HG02884 (cell line): Measurements from ENCODE around the gene USP17L21.
"Not testable (repeated sequence)": the region's sequence is repeated elsewhere in the genome, so short reads cannot be mapped to it uniquely, and the experiment has no call there.

Experiments
- ATAC-seq: cut with Tn5 transposase; IDR thresholded peaks from one replicate; pipeline ENCODE4 v1.9.1; 2021; ENCODE audit warnings: mild to moderate bottlenecking, moderate library complexity; ENCODE audit not compliant: unreplicated experiment

The USP17L21 gene, protein sequence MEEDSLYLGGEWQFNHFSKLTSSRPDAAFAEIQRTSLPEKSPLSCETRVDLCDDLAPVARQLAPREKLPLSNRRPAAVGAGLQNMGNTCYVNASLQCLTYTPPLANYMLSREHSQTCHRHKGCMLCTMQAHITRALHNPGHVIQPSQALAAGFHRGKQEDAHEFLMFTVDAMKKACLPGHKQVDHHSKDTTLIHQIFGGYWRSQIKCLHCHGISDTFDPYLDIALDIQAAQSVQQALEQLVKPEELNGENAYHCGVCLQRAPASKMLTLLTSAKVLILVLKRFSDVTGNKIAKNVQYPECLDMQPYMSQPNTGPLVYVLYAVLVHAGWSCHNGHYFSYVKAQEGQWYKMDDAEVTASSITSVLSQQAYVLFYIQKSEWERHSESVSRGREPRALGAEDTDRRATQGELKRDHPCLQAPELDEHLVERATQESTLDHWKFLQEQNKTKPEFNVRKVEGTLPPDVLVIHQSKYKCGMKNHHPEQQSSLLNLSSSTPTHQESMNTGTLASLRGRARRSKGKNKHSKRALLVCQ

GRCh38 chr4:9262572-9262971, at the start of gene USP17L21:
Gene USP17L21, plus strand, starts transcription at chr4:9262872. Its CDS starts 0 bp downstream, at chr4:9262872.
- ATAC-seq, result not testable (repeated sequence)

DNA sequence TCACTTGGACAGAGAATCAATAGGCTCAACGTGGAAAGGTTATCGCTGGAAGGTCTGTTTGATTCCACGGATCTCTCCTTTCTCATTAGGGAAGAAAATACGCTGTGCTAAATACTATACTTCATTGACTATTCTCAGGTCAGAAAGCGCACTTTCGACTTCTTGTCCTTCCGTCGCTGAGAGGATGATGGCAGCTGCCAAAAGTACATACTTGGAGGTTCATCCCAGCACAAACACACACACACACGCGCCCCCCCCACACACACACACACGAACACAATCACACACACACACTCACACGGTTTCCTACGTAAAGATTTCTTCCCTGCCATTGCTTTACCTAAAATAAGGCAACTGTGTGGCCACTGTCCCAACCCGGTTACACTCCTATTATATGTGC, 48.0 kb upstream of the USP17L21 start:
- ATAC-seq, result not testable (repeated sequence)

DNA sequence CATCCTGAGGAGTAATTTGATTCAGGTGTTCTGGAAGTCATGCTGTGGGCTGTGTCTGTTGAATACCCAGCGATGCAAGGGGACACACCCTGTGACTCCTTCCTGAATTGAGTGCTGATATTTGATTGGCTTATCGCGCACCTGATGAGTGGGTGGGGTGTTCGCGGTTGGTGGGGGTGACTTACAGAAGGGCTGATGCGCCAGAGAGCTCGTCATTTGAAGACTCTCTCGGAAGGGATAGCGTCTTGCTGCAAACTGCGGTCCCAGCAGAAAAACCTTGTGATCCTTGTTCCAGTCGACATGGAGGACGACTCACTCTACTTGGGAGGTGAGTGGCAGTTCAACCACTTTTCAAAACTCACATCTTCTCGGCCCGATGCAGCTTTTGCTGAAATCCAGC, 47.6 kb upstream of the USP17L21 start, which contains the start of gene USP17L11:
TSS of gene USP17L11 (plus strand) at position 301 of the 400 bp plus-strand sequence. CDS start at position 301, 0 bp downstream.
- not testable (repeated sequence) for ATAC-seq

DNA sequence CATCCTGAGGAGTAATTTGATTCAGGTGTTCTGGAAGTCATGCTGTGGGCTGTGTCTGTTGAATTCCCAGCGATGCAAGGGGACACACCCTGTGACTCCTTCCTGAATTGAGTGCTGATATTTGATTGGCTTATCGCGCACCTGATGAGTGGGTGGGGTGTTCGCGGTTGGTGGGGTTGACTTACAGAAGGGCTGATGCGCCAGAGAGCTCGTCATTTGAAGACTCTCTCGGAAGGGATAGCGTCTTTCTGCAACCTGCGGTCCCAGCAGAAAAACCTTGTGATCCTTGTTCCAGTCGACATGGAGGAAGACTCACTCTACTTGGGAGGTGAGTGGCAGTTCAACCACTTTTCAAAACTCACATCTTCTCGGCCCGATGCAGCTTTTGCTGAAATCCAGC, 42.8 kb upstream of the USP17L21 start, which contains the start of gene USP17L12:
TSS of gene USP17L12 (plus strand) at position 301 of the 400 bp plus-strand sequence. CDS start at position 301, 0 bp downstream.
- not testable (repeated sequence) for ATAC-seq

DNA sequence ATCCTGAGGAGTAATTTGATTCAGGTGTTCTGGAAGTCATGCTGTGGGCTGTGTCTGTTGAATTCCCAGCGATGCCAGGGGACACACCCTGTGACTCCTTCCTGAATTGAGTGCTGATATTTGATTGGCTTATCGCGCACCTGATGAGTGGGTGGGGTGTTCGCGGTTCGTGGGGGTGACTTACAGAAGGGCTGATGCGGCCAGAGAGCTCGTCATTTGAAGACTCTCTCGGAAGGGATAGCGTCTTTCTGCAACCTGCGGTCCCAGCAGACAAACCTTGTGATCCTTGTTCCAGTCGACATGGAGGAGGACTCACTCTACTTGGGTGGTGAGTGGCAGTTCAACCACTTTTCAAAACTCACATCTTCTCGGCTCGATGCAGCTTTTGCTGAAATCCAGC, 38.1 kb upstream of the USP17L21 start, which contains the start of gene USP17L13:
TSS of gene USP17L13 (plus strand) at position 301 of the 400 bp plus-strand sequence. CDS start at position 301, 0 bp downstream.
- not testable (repeated sequence) for ATAC-seq

DNA sequence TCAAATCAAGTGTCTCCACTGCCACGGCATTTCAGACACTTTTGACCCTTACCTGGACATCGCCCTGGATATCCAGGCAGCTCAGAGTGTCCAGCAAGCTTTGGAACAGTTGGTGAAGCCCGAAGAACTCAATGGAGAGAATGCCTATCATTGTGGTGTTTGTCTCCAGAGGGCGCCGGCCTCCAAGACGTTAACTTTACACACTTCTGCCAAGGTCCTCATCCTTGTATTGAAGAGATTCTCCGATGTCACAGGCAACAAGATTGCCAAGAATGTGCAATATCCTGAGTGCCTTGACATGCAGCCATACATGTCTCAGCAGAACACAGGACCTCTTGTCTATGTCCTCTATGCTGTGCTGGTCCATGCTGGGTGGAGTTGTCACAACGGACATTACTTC, 32.4 kb upstream of the USP17L21 start:
- not testable (repeated sequence) for ATAC-seq

- ATAC-seq, result not testable (repeated sequence)
These were observed 28.6 kb upstream of the USP17L21 start, which contains the start of gene USP17L15 for GRCh38 chr4:9234085-9234484. Gene USP17L15, plus strand, starts transcription at chr4:9234385. Its CDS starts 0 bp downstream, at chr4:9234385.

GRCh38 chr4:9238461-9238860, 24.2 kb upstream of the USP17L21 start:
- ATAC-seq, result not testable (repeated sequence)

DNA sequence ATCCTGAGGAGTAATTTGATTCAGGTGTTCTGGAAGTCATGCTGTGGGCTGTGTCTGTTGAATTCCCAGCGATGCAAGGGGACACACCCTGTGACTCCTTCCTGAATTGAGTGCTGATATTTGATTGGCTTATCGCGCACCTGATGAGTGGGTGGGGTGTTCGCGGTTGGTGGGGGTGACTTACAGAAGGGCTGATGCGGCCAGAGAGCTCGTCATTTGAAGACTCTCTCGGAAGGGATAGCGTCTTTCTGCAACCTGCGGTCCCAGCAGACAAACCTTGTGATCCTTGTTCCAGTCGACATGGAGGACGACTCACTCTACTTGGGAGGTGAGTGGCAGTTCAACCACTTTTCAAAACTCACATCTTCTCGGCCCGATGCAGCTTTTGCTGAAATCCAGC, 19.1 kb upstream of the USP17L21 start, which contains the start of gene USP17L17:
TSS of gene USP17L17 (plus strand) at position 301 of the 400 bp plus-strand sequence. CDS start at position 301, 0 bp downstream.
- not testable (repeated sequence) for ATAC-seq

- not testable (repeated sequence) for ATAC-seq
These were observed 14.6 kb upstream of the USP17L21 start, which contains the start of gene USP17L18 for GRCh38 chr4:9247953-9248680. Gene USP17L18, plus strand, starts transcription at chr4:9248630. Its CDS starts 0 bp downstream, at chr4:9248630.

GRCh38 chr4:9253078-9253477, 9.6 kb upstream of the USP17L21 start, which contains the start of gene USP17L19:
Gene USP17L19, plus strand, starts transcription at chr4:9253378. Its CDS starts 0 bp downstream, at chr4:9253378.
- not testable (repeated sequence) for ATAC-seq

DNA sequence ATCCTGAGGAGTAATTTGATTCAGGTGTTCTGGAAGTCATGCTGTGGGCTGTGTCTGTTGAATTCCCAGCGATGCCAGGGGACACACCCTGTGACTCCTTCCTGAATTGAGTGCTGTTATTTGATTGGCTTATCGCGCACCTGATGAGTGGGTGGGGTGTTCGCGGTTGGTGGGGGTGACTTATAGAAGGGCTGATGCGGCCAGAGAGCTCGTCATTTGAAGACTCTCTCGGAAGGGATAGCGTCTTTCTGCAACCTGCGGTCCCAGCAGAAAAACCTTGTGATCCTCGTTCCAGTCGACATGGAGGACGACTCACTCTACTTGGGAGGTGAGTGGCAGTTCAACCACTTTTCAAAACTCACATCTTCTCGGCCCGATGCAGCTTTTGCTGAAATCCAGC, 4.8 kb upstream of the USP17L21 start, which contains the start of gene USP17L20:
TSS of gene USP17L20 (plus strand) at position 301 of the 400 bp plus-strand sequence. CDS start at position 301, 0 bp downstream.
- ATAC-seq, result not testable (repeated sequence)

DNA sequence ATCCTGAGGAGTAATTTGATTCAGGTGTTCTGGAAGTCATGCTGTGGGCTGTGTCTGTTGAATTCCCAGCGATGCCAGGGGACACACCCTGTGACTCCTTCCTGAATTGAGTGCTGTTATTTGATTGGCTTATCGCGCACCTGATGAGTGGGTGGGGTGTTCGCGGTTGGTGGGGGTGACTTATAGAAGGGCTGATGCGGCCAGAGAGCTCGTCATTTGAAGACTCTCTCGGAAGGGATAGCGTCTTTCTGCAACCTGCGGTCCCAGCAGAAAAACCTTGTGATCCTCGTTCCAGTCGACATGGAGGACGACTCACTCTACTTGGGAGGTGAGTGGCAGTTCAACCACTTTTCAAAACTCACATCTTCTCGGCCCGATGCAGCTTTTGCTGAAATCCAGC, 4.6 kb downstream of the USP17L21 start, which contains the start of gene USP17L22:
TSS of gene USP17L22 (plus strand) at position 301 of the 400 bp plus-strand sequence. CDS start at position 301, 0 bp downstream.
- not testable (repeated sequence) for ATAC-seq

- ATAC-seq, result not testable (repeated sequence)
These were observed 9.0 kb downstream of the USP17L21 start for GRCh38 chr4:9271719-9272118.
